Tibial artery (tissue), 4 donors: Measurements from ENCODE around the gene LGI1.
"Not testable (repeated sequence)": the region's sequence is repeated elsewhere in the genome, so short reads cannot be mapped to it uniquely, and the experiment has no call there.

Experiments used
- DNase-seq, 2 donors: peaks; one replicate each; pipeline ENCODE4 v3.0.0-alpha.2; 2019
- H3K27ac ChIP-seq, 2 donors: fragments of 200-600 bp; sonication (generic) in 1 of 2; 1 replicate in 1 of 2; 2 replicates in 1 of 2; pipeline ENCODE4 v1.5.1; 2018 to 2019; ENCODE audit warnings: mild to moderate bottlenecking in 1 of 2
- H3K27me3 ChIP-seq, 2 donors: fragments of 200-600 bp; sonication (generic) in 1 of 2; one replicate each; pipeline versions ENCODE4 v1.5.1 to v1.6.0; 2016 to 2019
- H3K36me3 ChIP-seq, 3 donors: fragments of 200-600 bp; sonication (generic) in 2 of 3; one replicate each; pipeline ENCODE4 v1.5.1; 2016 to 2019; ENCODE audit warnings: mild to moderate bottlenecking in 2 of 3
- H3K4me1 ChIP-seq, 4 donors: fragments of 200-600 bp; sonication (generic) in 2 of 4; 1 replicate in 3 of 4; 2 replicates in 1 of 4; pipeline ENCODE4 v1.5.1; 2016 to 2019
- H3K4me3 ChIP-seq, 2 donors: fragments of 200-600 bp; sonication (generic) in 1 of 2; 1 replicate in 1 of 2; 2 replicates in 1 of 2; pipeline ENCODE4 v1.5.1; 2018 to 2019; ENCODE audit warnings: mild to moderate bottlenecking in 2 of 2
- H3K9me3 ChIP-seq, 3 donors: fragments of 200-600 bp; sonication (generic) in 1 of 3; one replicate each; pipeline ENCODE4 v1.5.1; 2016 to 2019
- intact Hi-C: fragments of 100-400 bp; cut with DNase I; formaldehyde crosslinking; loops from one replicate; pipeline ENCODE4 v1.15.0; 2023; ENCODE audit warnings: low total_unique reads
- TF ChIP-seq, protein P1 (sequence below), 2 experiments: fragments of 200-600 bp in 1 of 2; fragments of 450-650 bp in 1 of 2; IDR thresholded peaks; one replicate each; pipeline ENCODE4 v1.5.1; 2017 to 2019; ENCODE audit warnings: antibody characterized with exemption in 2 of 2, mild to moderate bottlenecking in 1 of 2, moderate library complexity in 1 of 2

The LGI1 gene

DNA sequence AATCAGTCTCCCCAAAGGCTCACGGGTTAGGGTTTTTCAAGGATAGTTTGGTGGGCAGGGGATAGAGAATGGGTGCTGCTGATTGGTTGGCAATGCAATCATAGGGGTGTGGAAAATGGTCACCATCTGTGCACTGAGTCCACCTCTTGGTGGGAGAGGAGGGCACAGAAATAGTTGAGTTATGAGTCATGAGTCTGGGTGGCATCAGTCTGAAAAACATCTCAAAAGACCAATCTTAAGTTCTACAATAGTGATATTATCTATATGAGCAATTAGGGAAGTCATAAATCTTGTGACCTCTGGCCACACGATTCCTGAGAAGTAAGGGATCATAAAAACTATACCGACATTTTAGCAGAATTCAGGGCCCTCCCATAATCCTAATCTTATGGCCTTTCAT lies 62.7 kb downstream of the LGI1 start:
- no peak overlapping the region for H3K4me3 ChIP-seq
- DNase-seq: no peak
- intact Hi-C loops: no loop called here
- H3K27me3 ChIP-seq: no peaks in the 10 kb centered on the region
- peaks cover 0 to 15% (median 5%) of the 10 kb centered on the region in 4 donors for H3K4me1 ChIP-seq
- TF ChIP-seq, protein P1, sequence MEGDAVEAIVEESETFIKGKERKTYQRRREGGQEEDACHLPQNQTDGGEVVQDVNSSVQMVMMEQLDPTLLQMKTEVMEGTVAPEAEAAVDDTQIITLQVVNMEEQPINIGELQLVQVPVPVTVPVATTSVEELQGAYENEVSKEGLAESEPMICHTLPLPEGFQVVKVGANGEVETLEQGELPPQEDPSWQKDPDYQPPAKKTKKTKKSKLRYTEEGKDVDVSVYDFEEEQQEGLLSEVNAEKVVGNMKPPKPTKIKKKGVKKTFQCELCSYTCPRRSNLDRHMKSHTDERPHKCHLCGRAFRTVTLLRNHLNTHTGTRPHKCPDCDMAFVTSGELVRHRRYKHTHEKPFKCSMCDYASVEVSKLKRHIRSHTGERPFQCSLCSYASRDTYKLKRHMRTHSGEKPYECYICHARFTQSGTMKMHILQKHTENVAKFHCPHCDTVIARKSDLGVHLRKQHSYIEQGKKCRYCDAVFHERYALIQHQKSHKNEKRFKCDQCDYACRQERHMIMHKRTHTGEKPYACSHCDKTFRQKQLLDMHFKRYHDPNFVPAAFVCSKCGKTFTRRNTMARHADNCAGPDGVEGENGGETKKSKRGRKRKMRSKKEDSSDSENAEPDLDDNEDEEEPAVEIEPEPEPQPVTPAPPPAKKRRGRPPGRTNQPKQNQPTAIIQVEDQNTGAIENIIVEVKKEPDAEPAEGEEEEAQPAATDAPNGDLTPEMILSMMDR (IDR thresholded peaks at IDR 0.05): no peak
- H3K36me3 ChIP-seq: no peaks in the 10 kb centered on the region
- H3K9me3 ChIP-seq: no peaks in the 10 kb centered on the region
- H3K27ac ChIP-seq: no peak overlapping the region

DNA sequence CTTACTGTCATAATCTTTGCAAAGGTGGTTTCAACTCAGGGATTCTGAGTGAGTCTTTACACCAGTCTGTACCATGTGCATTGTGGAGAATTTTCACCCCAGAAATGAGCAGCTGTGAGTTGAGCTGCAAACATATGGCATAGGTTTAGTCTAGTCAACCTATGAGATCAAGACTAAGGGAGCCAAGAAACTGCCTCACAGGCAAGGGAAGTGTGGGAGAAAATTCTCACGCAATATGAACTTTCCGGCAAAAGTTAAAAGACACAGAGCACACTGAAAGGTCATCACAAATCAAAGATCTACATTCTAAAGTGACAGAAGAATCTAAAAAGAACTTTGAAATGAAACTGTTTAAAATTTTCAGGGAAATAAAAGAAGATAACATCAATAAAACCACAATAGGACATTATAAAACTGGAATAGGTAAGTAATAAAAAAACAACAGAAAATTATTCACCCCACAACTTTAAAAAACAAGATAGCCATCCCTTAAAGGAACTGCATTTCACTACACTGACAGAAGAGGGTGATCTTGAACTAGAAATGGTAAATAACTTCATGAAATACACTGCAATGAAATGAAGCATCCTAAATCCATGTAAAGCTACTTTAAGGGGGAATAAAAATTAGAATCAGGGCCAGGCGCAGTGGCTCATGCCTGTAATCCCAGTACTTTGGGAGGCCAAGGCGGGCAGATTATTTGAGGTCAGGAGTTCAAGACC lies 63.5 kb downstream of the LGI1 start:
- no peaks in the 10 kb centered on the region for H3K36me3 ChIP-seq
- peaks cover 0 to 8% (median 2%) of the 10 kb centered on the region in 4 donors for H3K4me1 ChIP-seq
- no peaks in the 10 kb centered on the region for H3K9me3 ChIP-seq
- H3K27ac ChIP-seq: no peak overlapping the region
- DNase-seq: no peak
- no peak overlapping the region for H3K4me3 ChIP-seq
- no peaks in the 10 kb centered on the region for H3K27me3 ChIP-seq
- intact Hi-C loops: no loop called here
- TF ChIP-seq, protein P1 (IDR thresholded peaks at IDR 0.05): no peak

DNA sequence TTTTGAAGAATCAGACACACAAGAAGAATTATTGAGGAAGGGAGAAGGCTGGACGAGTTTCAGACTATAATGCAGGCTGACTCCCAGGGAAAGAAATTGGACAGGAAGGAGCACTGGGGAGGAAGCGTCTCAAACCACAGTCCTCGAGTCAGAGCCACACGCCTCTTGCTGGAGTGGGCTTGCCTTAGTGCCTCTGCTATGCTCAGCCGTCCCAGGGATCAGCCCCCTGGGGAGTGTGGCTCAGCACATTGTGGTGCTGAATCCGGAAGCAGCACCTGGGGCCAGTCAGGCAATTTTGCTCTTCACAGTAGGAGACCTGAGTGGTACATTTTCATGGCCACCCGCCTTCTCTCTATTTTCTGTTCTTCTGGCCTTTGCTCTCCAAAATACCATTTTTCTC lies 68.6 kb downstream of the LGI1 start:
- TF ChIP-seq, protein P1 (IDR thresholded peaks at IDR 0.05): no peak
- Histone ChIP-seq H3K27me3 (no peaks in the 10 kb centered on the region), H3K36me3 (no peaks in the 10 kb centered on the region), H3K4me3 (no peak overlapping the region), H3K27ac (no peak overlapping the region), H3K4me1 (no peaks in the 10 kb centered on the region), H3K9me3 (no peaks in the 10 kb centered on the region)
- intact Hi-C loops: no loop called here
- DNase-seq: no peak

DNA sequence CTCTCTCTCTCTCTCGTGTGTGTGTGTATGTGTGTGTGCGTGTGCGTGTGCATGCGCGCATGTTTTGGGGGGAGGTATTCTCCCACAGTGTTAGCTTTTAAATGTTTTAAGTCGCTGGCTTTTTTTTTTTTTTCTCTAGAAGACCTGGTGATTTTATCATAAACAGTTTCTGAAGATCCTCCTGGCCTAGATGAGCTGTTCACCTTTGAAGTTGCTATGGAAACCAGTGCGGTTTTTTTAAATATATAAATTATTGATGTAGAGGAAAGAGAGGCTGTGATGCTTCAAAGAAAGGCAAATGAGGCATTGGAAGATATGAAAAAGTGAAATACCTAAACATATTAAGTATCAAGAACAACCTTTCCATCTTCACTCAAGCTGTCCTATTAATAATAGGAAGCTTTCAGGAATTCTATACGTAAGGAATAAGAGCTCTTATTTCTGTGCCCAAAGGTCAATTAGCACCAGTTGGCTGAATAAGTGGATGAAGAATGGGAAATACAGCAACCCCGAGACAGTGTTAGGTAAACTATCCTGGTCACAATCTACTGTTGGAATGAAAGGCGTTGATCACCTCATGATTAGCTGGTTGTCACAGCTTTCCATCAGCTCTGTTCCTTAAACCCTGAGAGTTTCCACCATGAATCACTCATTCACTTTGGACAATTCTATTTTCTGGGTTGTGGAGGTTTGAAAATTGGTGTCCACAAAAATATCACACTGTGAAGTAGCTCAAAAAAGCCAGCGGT lies 69.5 kb downstream of the LGI1 start:
- no peaks in the 10 kb centered on the region for H3K9me3 ChIP-seq
- no peaks in the 10 kb centered on the region for H3K4me1 ChIP-seq
- no peak overlapping the region for H3K4me3 ChIP-seq
- TF ChIP-seq, protein P1 (IDR thresholded peaks at IDR 0.05): no peak
- intact Hi-C loops: no loop called here
- H3K27ac ChIP-seq: no peak overlapping the region
- no peaks in the 10 kb centered on the region for H3K36me3 ChIP-seq
- no peak for DNase-seq
- H3K27me3 ChIP-seq: no peaks in the 10 kb centered on the region

DNA sequence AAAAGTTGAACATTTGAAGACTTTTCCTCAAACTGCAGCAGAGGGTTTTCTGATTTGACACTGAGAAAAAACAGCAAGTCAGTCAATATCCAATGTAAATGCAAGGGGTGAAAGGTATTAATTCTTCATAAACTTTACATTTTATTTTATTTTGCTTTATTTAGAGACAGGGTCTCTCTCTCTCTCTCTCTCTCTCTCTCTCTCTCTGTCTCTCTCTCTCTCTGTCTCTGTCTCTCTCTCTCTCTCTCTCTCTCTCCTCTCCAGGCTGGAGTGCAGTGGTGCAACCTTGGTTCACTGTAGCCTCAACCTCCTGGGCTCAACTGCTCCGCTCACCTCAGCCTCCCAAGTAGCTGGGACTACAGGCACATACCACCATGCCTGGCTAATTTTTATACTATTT lies 73.3 kb downstream of the LGI1 start:
- H3K36me3 ChIP-seq, H3K4me1 ChIP-seq, intact Hi-C loops, H3K4me3 ChIP-seq, DNase-seq, H3K27me3 ChIP-seq, H3K27ac ChIP-seq, H3K9me3 ChIP-seq: not testable (repeated sequence)

DNA sequence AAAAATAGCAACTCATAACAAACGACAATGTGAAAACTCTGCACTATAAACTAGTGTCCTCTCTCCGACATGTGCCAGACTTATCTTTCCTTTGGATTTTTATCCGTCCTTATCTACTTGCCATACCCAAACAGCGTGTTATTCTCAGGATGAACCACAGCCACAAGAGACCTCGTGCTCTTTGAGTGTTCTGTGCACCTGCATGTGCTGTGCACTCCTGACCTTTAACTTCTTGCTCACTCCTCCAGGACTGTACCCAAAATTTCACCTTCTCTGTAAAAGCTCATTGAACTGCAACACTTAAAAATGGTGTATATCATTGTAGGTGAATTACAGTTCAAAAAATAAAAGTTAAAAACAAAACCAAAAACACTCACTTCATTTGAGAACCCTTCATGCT lies 78.0 kb downstream of the LGI1 start:
- H3K4me1 ChIP-seq: no peaks in the 10 kb centered on the region
- TF ChIP-seq, protein P1 (IDR thresholded peaks at IDR 0.05): no peak
- intact Hi-C loops: no loop called here

More for the DNA sequence above, 78.0 kb downstream of the LGI1 start:
- H3K27ac ChIP-seq: no peak overlapping the region
- DNase-seq: no peak
- peaks cover 0 to 9% (median 7%) of the 10 kb centered on the region in 3 donors for H3K9me3 ChIP-seq
- no peak overlapping the region for H3K4me3 ChIP-seq
- H3K27me3 ChIP-seq: no peaks in the 10 kb centered on the region
- H3K36me3 ChIP-seq: no peaks in the 10 kb centered on the region
